ENCODE results near the gene ADGRE3. TPM values are rescaled to one million over a fixed set of nuclear protein-coding genes. Genes with fewer than 3 reads are reported as not detected.
"Not testable (repeated sequence)": the region's sequence is repeated elsewhere in the genome, so short reads cannot be mapped to it uniquely, and the experiment has no call there.

The ADGRE3 gene
- total RNA-seq, 2 experiments from 2014 or later, result not detected

GRCh38 chr19:14612657-14613056 is 62.0 kb downstream of the ADGRE3 start:
- ChIA-PET CTCF (ENCODE audit: unreplicated experiment) (no interaction called here), POLR2A (interaction anchor here (0.6 to 0.8 kb wide), 2 partner anchors 9 to 77 kb away, joined by 4 read pairs; no protein-coding TSS in a partner anchor)
- H3K36me3 ChIP-seq (ENCODE audit: insufficient read depth, low read length), result peaks cover 51% of the 10 kb centered on the region
- peaks cover 30% of the 10 kb centered on the region for H3K4me1 ChIP-seq (ENCODE audit: insufficient read depth, low read length, poor library complexity, severe bottlenecking)
- DNase-seq (ENCODE audit: low spot score), result no peak
- no peak overlapping the region for H2AFZ ChIP-seq (ENCODE audit: low read length)
- intact Hi-C loops (cut with micrococcal nuclease; ENCODE audit: unreplicated experiment), result loop anchor here (1.0 kb wide), 1 partner anchor 7 kb away; no protein-coding TSS in a partner anchor
- no peaks in the 10 kb centered on the region for H3K9me2 ChIP-seq (ENCODE audit: insufficient read depth, low read length)
- H4K20me1 ChIP-seq (ENCODE audit: insufficient read depth, low read length), result no peaks in the 10 kb centered on the region
- peak overlapping the region; percentile 78 for H3K27ac ChIP-seq (ENCODE audit: low read depth, low read length, poor library complexity, severe bottlenecking)
- no peak for TF ChIP-seq EZH2phosphoT487 (IDR thresholded peaks at IDR 0.05; ENCODE audit: borderline replicate concordance, low read depth, low read length)
- no peak overlapping the region for H3K4me3 ChIP-seq (ENCODE audit: low read depth, low read length, poor library complexity, severe bottlenecking)
- no TSS peak for BruUV-seq (replicated peaks)
- H3K9me3 ChIP-seq (ENCODE audit: low read length), result no peaks in the 10 kb centered on the region
- 0 out of 2 replicates have a peak overlapping the region, but pooled peaks have one; percentile 12 for H3K4me2 ChIP-seq (ENCODE audit: low read length)
- no peaks in the 10 kb centered on the region for H3K79me2 ChIP-seq (ENCODE audit: insufficient read depth, low read depth, low read length)

- BruUV-seq (replicated peaks); H3K79me2 ChIP-seq (ENCODE audit: insufficient read depth, low read depth, low read length); CTCF ChIA-PET (ENCODE audit: unreplicated experiment); H3K9me3 ChIP-seq (ENCODE audit: low read length); H4K20me1 ChIP-seq (ENCODE audit: insufficient read depth, low read length); H3K4me3 ChIP-seq (ENCODE audit: low read depth, low read length, poor library complexity, severe bottlenecking); intact Hi-C loops (cut with micrococcal nuclease; ENCODE audit: unreplicated experiment); H3K4me2 ChIP-seq (ENCODE audit: low read length); H2AFZ ChIP-seq (ENCODE audit: low read length); H3K9me2 ChIP-seq (ENCODE audit: insufficient read depth, low read length); DNase-seq (ENCODE audit: low spot score); POLR2A ChIA-PET: not testable (repeated sequence)
- H3K4me1 ChIP-seq (ENCODE audit: insufficient read depth, low read length, poor library complexity, severe bottlenecking), result peaks cover 30% of the 10 kb centered on the region
- H3K36me3 ChIP-seq (ENCODE audit: insufficient read depth, low read length), result peaks cover 53% of the 10 kb centered on the region
- peak overlapping the region; percentile 5 for H3K27ac ChIP-seq (ENCODE audit: low read depth, low read length, poor library complexity, severe bottlenecking)
Measured at GRCh38 chr19:14612242-14612641, 62.4 kb downstream of the ADGRE3 start.

GRCh38 chr19:14611051-14611450 is 63.6 kb downstream of the ADGRE3 start:
- POLR2A ChIA-PET, result interaction anchor here (0.5 to 1.6 kb wide), 5 partner anchors 8 to 1506 kb away, joined by 3 to 5 read pairs (median 3); no protein-coding TSS in a partner anchor
- CTCF ChIA-PET (ENCODE audit: unreplicated experiment), result no interaction called here
- DNase-seq (ENCODE audit: low spot score), result no peak

More at GRCh38 chr19:14611051-14611450, 63.6 kb downstream of the ADGRE3 start:
- Histone ChIP-seq H3K4me1 (ENCODE audit: insufficient read depth, low read length, poor library complexity, severe bottlenecking) (peaks cover 41% of the 10 kb centered on the region), H3K79me2 (ENCODE audit: insufficient read depth, low read depth, low read length) (no peaks in the 10 kb centered on the region), H3K4me2 (ENCODE audit: low read length) (no peak overlapping the region), H3K9me3 (ENCODE audit: low read length) (no peaks in the 10 kb centered on the region), H3K27ac (ENCODE audit: low read depth, low read length, poor library complexity, severe bottlenecking) (no peak overlapping the region), H2AFZ (ENCODE audit: low read length) (no peak overlapping the region), H3K36me3 (ENCODE audit: insufficient read depth, low read length) (peaks cover 61% of the 10 kb centered on the region), H3K9me2 (ENCODE audit: insufficient read depth, low read length) (no peaks in the 10 kb centered on the region), H4K20me1 (ENCODE audit: insufficient read depth, low read length) (no peaks in the 10 kb centered on the region), H3K4me3 (ENCODE audit: low read depth, low read length, poor library complexity, severe bottlenecking) (no peak overlapping the region)
- TF ChIP-seq EZH2phosphoT487 (IDR thresholded peaks at IDR 0.05; ENCODE audit: borderline replicate concordance, low read depth, low read length) (no peak), CTCF (conservative IDR thresholded peaks at IDR 0.05; ENCODE audit: low read length) (no peak)
- BruUV-seq (replicated peaks), result TSS peak; percentile 68
- intact Hi-C loops (cut with micrococcal nuclease; ENCODE audit: unreplicated experiment), result no loop called here

All from OCI-LY7 (cell line).